Choroid plexus epithelial cell (primary cell): Measurements from ENCODE around the gene AMZ2.
"Not testable (repeated sequence)": the region's sequence is repeated elsewhere in the genome, so short reads cannot be mapped to it uniquely, and the experiment has no call there.

ENCODE experiments used
- DNase-seq: peaks from one replicate; pipeline ENCODE4 v3.0.0-alpha.2; 2010; ENCODE audit warnings: low read depth
- H3K4me3 ChIP-seq: 2 replicates; pipeline ENCODE4 v1.5.1; 2011; ENCODE audit warnings: low read depth, mild to moderate bottlenecking, control low read depth, low read length, moderate library complexity
- TF ChIP-seq, protein P1 (sequence below): conservative IDR thresholded peaks from 2 replicates; pipeline ENCODE4 v1.5.1; 2011; ENCODE audit warnings: low read depth, mild to moderate bottlenecking, control low read depth, inconsistent platforms, low read length, moderate library complexity

Gene AMZ2

DNA sequence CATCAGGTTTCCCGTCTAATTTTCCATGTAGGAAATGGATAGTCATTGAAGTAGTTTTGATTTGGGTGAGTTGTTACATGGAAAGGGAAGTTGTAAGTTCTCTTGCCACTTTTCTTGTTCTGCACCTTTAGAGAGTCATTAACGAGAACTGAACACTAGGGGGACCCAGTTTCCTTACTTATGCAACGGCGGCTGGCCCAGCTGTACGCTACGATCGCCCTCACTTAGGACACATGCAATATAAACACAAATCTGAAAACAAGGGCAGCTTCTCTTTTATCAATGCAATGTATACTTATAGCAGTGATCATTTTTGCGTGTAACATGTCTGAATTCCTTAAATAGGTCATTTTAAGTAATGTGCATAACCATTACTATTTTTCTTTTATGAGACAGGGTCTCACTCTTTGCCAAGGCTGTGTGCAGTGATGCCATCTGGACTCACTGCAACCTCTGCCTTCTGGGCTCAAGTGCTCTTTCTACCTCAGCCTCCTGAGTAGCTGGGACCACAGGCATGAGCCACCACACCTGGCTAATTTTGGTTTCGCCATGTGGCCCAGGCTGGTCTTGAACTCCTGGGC, 15.3 kb downstream of the AMZ2 start:
- DNase-seq = peak; percentile 73
- TF ChIP-seq, protein P1, sequence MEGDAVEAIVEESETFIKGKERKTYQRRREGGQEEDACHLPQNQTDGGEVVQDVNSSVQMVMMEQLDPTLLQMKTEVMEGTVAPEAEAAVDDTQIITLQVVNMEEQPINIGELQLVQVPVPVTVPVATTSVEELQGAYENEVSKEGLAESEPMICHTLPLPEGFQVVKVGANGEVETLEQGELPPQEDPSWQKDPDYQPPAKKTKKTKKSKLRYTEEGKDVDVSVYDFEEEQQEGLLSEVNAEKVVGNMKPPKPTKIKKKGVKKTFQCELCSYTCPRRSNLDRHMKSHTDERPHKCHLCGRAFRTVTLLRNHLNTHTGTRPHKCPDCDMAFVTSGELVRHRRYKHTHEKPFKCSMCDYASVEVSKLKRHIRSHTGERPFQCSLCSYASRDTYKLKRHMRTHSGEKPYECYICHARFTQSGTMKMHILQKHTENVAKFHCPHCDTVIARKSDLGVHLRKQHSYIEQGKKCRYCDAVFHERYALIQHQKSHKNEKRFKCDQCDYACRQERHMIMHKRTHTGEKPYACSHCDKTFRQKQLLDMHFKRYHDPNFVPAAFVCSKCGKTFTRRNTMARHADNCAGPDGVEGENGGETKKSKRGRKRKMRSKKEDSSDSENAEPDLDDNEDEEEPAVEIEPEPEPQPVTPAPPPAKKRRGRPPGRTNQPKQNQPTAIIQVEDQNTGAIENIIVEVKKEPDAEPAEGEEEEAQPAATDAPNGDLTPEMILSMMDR = peak; percentile 60
- not testable (repeated sequence) for H3K4me3 ChIP-seq

DNA sequence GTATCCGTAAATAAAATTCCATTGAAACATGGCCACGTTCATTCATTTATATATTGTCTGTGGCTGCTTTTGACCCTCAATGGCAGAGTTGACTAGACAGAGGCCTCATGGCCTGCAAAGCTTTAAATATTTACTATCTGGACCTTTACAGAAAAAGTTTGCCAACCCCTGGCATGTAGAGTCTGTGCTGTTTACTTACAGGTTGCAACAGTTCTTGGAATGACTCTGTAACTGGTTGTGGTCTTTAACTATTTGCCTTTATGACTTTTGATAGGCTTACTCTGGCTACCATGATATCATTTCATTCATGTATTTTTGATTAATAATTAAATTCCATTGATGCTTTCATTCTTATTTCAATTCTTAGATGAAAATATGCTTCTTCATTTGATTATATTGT, 18.0 kb downstream of the AMZ2 start:
- H3K4me3 ChIP-seq = not testable (repeated sequence)
- DNase-seq = peak; percentile 59

DNA sequence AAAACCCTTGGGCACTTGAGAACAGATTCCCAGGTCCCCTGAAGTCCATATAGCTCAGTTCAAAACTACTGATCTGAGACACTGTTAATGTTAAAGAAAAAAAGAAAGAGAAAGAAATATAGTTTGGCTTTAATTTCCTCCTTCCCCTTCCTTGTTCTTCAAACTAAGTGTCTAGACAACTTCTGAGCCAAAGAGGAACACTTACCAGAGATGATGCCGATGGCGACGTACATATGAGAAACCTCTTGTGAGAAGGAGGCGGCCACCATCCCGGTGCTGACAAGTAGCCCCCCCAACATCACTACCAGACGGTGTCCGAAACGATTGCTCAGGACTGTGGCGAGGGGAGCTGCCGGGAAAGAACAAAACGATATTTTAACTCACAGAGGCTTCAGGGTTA, 25.9 kb downstream of the AMZ2 start:
- no peak for DNase-seq
- TF ChIP-seq, protein P1 = no peak

DNA sequence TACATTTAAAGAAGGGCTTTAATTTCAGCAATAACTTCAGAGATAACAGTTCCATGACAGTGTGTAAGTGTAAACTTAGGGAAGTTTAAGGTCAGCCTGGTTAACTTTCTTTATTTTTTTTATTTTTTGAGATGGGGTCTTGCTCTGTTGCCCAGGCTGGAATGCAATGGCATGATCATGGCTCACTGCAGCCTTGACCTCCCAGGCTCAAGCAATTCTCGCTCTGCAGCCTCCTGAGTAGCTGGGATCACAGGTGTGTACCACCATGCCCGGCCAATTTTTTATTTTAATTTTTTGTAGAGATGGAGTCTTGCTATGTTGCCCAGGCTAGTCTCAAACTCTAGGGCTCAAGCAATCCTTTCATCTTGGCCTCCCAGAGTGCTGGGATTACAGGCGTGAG, 28.5 kb downstream of the AMZ2 start:
- not testable (repeated sequence) for DNase-seq, H3K4me3 ChIP-seq

More for the DNA sequence above, 25.9 kb downstream of the AMZ2 start:
- H3K4me3 ChIP-seq = no peak overlapping the region

DNA sequence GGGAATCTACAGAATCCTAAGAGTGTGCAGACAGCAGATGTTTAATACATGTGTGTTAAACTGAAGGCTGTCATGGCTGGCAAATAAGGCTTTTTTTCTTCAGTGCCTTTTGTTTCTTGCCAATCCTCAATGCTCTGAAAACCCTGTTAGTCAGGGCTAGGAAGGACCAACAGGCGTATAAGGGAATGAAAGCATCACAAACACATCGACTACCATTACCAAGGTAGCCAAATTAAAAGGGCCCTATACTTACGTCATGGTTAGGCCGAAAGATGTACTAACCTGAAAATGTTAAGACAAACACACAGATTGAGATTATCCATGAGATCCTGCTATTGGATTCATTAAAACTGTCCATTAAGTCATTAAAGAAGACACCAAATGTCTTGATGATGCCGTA, 30.0 kb downstream of the AMZ2 start:
- DNase-seq = peak; percentile 16
- no peak overlapping the region for H3K4me3 ChIP-seq

DNA sequence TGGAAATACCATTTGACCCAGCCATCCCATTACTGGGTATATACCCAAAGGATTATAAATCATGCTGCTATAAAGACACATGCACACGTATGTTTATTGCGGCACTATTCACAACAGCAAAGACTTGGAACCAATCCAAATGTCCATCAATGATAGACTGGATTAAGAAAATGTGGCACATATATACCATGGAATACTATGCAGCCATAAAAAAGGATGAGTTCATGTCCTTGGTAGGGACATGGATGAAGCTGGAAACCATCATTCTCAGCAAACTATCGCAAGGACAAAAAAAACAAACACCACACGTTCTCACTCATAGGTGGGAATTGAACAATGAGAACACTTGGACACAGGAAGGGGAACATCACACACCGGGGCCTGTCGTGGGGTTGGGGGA, 34.1 kb downstream of the AMZ2 start:
- not testable (repeated sequence) for DNase-seq, H3K4me3 ChIP-seq

More for the DNA sequence above, 30.0 kb downstream of the AMZ2 start:
- TF ChIP-seq, protein P1 = no peak

DNA sequence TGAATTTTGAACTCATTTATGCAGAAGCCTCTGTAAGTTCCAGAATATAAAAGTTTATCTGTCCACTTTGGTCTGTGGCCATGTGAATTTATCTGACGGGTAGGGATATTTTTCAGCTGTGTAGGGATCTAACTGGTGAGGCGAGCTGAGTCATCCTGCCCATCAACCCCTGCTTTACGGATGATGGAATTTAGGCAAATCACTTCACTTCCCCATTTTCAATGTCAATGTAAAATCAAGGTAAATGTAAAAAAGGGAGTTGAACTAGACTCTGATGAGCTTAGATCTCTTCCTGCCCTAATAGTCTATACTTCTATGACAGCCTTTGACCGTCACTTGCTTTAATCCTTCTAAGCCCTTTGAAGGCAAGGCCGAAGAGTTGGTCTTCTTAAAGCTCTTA, 40.5 kb downstream of the AMZ2 start:
- TF ChIP-seq, protein P1 = no peak
- H3K4me3 ChIP-seq = no peak overlapping the region
- DNase-seq = peak; percentile 37

DNA sequence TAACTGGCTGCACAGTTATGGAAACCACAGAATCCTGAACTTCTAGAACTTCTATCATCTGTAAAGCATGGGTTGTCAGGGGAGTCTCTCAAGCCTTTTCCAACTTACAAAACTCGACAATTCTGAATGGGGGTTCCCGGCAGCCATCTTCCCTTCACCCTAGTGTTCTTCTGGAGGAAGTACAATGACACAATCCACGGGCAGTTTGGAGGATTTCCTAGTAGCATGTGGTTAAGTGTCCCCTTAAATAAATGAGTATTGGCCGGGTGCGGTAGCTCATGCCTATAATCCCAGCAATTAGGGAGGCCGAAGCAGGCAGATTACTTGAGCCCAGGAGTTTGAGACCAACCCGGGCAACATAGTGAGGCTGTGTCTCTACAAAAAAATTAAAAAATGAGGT, 41.0 kb downstream of the AMZ2 start:
- TF ChIP-seq, protein P1 = peak; percentile 18
- peak; percentile 31 for DNase-seq
- H3K4me3 ChIP-seq = no peak overlapping the region

DNA sequence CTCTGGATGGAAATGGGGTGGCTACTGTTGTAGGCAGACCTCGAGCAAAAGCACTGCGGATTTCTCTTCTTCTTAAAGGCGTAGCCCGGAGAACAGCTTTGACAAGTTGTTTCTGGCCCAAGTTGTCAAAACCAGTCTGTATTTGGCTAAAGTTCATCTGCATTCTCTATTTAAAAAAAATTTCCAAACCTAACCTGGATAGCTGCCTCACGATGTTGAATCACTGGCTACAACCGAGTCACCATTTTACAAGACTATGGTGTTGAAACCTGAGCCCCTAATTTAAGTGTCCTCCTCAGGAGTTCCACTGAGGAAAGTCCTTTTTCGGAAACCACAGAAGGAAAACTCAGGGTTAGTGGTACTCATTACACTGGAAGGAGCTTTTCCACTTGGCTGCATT, 41.6 kb downstream of the AMZ2 start:
- H3K4me3 ChIP-seq = peak overlapping the region; percentile 70
- TF ChIP-seq, protein P1 = no peak
- DNase-seq = peak; percentile 31
